ENCODE data around the gene CPZ.
"Not testable (repeated sequence)": the region's sequence is repeated elsewhere in the genome, so short reads cannot be mapped to it uniquely, and the experiment has no call there.

CPZ gene

DNA sequence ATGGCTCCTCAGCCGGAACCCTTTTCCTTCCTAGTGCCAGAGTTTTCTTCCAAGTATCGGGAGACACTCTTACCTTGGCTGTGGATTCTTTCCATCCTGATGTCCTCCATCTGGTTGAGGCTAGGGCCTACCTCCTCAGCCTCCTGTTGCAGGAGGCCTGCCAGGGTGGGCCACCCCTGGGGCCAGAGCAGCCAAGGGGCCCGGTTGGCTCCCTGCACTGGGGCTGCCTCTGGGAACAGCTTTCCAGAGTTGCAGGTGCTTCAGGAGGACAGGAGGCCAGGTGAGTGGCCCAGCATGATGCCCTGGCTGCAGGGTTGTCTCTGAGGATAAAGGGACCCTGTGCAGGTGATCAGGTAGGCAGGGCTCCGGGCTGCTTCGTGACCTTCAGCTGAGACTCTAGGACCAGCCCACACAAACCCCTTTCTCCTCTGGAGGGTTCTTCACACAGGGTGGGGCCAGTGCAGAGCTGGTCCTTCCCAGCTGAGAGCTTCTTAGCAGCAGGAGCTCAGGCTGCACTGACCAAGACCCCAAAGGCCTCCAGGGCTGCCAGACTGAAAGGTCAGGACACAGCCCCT lies 17.7 kb upstream of the CPZ start:
- POLR2A ChIA-PET, result no interaction called here
- TF ChIP-seq, protein P1, sequence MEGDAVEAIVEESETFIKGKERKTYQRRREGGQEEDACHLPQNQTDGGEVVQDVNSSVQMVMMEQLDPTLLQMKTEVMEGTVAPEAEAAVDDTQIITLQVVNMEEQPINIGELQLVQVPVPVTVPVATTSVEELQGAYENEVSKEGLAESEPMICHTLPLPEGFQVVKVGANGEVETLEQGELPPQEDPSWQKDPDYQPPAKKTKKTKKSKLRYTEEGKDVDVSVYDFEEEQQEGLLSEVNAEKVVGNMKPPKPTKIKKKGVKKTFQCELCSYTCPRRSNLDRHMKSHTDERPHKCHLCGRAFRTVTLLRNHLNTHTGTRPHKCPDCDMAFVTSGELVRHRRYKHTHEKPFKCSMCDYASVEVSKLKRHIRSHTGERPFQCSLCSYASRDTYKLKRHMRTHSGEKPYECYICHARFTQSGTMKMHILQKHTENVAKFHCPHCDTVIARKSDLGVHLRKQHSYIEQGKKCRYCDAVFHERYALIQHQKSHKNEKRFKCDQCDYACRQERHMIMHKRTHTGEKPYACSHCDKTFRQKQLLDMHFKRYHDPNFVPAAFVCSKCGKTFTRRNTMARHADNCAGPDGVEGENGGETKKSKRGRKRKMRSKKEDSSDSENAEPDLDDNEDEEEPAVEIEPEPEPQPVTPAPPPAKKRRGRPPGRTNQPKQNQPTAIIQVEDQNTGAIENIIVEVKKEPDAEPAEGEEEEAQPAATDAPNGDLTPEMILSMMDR (IDR thresholded peaks at IDR 0.05; ENCODE audit: control extremely low read depth, extremely low read depth, low read depth, missing control alignments), result no peak
- CTCF ChIA-PET, result no interaction called here
- DNase-seq (ENCODE audit: extremely low spot score), result no peak

DNA sequence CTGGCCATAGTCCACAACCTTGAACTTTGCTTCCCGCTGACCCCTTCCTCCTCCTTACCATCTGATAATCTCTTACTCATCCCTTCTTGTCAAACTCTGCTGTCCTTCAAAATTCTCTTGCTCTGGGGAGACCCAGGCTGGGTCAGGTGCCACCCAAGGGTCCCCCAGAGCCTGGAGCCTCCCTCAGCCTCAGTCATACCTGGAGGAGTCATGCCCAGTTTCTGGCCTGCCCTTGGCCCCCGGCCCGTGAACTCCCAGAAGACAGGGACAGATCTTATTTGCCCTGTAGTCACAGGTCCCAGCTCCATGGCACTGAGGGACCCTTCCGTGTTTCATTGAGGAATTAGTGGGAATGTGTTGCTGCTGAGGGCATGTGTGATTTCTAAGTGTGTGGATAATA lies 17.1 kb upstream of the CPZ start:
- CTCF ChIA-PET, result no interaction called here
- POLR2A ChIA-PET, result no interaction called here
- TF ChIP-seq, protein P1 (IDR thresholded peaks at IDR 0.05; ENCODE audit: control extremely low read depth, extremely low read depth, low read depth, missing control alignments), result no peak
- no peak for DNase-seq (ENCODE audit: extremely low spot score)

DNA sequence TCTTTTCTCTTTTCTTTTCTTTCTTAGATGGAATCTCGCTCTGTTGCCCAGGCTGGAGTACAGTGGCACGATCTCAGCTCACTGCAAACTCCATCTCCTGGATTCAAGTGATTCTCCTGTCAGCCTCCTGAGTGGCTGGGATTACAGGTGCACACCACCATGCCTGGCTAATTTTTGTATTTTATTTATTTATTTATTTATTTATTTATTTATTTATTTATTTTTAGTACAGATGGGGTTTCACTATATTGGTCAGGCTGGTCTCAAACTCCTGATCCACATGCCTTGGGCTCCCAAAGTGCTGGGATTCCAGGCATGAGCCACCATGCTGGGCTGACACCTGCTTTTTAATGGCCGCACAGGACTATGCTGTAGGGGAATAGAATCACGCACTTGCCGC lies 16.0 kb upstream of the CPZ start:
- DNase-seq (ENCODE audit: extremely low spot score); POLR2A ChIA-PET: not testable (repeated sequence)

DNA sequence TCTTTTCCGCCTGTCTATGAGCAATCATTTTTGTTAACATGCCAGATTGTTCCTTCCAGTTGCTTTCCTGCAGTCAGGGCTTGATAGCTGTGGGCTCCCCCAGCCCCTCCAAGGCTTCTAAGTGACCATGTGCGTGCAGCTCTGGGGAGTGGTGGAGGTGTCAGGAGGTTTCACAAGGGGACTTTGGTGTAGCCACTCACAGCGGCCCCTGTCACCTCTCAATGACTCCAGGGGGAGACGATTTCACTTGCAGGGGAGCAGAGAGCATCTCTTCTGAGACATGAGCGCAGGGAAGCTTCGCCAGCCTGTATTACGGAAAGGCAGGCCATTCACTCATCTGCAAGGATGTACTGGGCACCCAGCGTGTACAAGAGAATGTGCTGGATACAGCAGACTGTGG lies 15.5 kb upstream of the CPZ start:
- CTCF ChIA-PET, result interaction anchor here (1.6 kb wide), 1 partner anchor 109 kb away, joined by 3 read pairs; no protein-coding TSS in a partner anchor
- POLR2A ChIA-PET, result no interaction called here

More for the DNA sequence above, 16.0 kb upstream of the CPZ start:
- CTCF ChIA-PET, result interaction anchor here (1.6 kb wide), 1 partner anchor 108 kb away, joined by 3 read pairs; no protein-coding TSS in a partner anchor

DNA sequence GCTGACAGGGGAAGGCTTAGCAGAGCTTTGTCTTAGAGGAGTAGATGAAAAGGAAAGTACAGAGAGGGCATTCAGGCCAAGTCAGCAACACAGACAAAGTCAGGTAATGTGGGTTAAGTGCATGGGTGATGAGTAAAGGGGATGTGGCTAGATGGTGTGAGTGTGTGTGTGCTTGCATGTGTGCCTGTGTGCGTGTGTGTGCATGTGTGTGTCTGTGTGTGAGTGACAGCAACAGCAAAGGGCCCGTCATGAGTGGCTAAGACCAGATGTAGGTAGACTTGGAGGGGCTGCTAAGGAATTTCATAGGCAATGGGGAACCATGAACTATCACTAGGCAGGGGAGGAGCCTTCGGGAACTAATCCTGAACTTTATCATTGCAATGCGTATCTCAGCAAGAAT lies 14.6 kb upstream of the CPZ start:
- TF ChIP-seq, protein P1 (IDR thresholded peaks at IDR 0.05; ENCODE audit: control extremely low read depth, extremely low read depth, low read depth, missing control alignments), result no peak
- CTCF ChIA-PET, result interaction anchor here (1.6 kb wide), 1 partner anchor 110 kb away, joined by 3 read pairs; no protein-coding TSS in a partner anchor
- no peak for DNase-seq (ENCODE audit: extremely low spot score)
- POLR2A ChIA-PET, result no interaction called here

More for the DNA sequence above, 15.5 kb upstream of the CPZ start:
- DNase-seq (ENCODE audit: extremely low spot score), result no peak
- TF ChIP-seq, protein P1 (IDR thresholded peaks at IDR 0.05; ENCODE audit: control extremely low read depth, extremely low read depth, low read depth, missing control alignments), result no peak

DNA sequence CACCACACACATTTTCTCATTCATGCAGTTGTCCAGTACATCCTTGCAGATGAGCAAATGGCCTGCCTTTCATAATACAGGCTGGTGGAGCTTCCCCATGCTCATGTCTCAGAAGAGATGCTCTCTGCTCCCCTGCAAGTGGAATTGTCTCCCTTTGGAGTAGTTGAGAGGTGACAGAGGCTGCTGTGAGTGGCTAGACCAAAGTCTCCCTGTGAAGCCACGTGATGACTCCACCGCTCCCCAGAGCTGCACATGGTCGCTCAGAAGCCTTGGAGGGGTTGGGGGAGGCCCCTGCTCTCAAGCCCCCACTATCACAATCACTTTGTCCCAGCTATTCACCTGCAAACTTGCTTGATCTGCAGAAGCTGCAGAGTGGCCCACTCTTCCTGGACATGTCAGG lies 13.8 kb upstream of the CPZ start:
- ChIA-PET POLR2A (no interaction called here), CTCF (no interaction called here)
- no peak for DNase-seq (ENCODE audit: extremely low spot score)
- TF ChIP-seq, protein P1 (IDR thresholded peaks at IDR 0.05; ENCODE audit: control extremely low read depth, extremely low read depth, low read depth, missing control alignments), result no peak

DNA sequence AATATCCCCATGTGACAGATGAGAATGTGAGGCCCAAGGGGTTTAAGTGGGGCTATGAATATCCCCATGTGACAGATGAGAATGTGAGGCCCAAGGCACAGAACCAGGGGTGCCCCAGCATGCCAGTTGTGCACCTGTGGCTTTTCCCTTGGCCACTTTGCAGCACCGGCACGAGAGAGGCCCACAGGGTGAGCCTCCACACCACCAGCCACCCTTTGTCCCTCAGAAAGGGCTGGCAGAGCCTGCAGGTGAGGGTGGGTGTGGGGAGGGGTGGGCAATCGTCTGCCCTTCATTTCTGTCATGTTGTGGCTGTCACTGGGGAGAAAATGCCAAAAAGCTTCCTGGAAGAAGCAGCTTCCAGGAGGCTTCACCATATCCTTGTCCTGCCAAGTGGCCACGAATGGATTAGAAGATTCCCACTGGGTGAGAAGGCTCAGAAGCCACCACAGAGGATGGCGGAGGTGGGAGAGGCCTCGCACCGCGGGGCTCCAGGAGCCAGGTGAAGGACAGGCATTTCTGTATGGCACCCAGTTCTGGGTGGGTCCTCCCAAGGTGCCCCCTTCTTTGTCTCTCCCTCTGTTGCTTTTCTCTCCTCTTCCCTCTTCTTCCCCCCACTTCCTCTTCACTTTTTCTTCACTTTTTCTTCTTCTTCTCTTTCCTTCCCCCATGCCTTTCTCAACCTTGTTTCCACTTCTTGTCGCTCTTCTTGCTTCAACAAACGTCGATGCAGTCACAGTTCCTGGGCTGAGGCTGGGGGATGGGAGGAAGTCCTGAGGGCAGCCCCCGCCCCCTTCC lies 12.8 kb upstream of the CPZ start:
- TF ChIP-seq, protein P1 (IDR thresholded peaks at IDR 0.05; ENCODE audit: control extremely low read depth, extremely low read depth, low read depth, missing control alignments), result no peak
- POLR2A ChIA-PET, result no interaction called here
- no peak for DNase-seq (ENCODE audit: extremely low spot score)
- CTCF ChIA-PET, result no interaction called here
